Vagina (tissue), 2 donors: ENCODE results near the gene CDC42.

ENCODE experiments used
- CTCF ChIP-seq, 3 experiments: fragments of 450-650 bp in 2 of 3; fragments of 200-600 bp in 1 of 3; sonication (generic) in 1 of 3; IDR thresholded peaks; one replicate each; pipeline ENCODE4 v1.5.1; 2017 to 2019; ENCODE audit warnings: antibody characterized with exemption in 3 of 3, mild to moderate bottlenecking in 2 of 3, moderate library complexity in 2 of 3
- POLR2A ChIP-seq, 2 donors: fragments of 450-650 bp; IDR thresholded peaks; one replicate each; pipeline ENCODE4 v1.6.1; 2017; ENCODE audit warnings: antibody characterized with exemption in 2 of 2, mild to moderate bottlenecking in 2 of 2, moderate library complexity in 2 of 2

GRCh38 chr1:22108339-22109105 lies 56.0 kb downstream of the CDC42 start:
- TF ChIP-seq POLR2A (IDR thresholded peaks at IDR 0.05) (no peak), CTCF (IDR thresholded peaks at IDR 0.05) (no peak)
